HepG2 (cell line): Measurements from ENCODE around the gene SDR39U1. TPM values are rescaled to one million over a fixed set of nuclear protein-coding genes. Genes with fewer than 3 reads are reported as not detected.
A peak's percentile ranks its signal among the peaks of the same experiment; 100 is the strongest.

ENCODE experiments used
- ATAC-seq: fragments of 200-7000 bp; cut with Tn5 transposase; 3 replicates; pipeline ENCODE4 v1.9.1; 2020; ENCODE audit warnings: mild to moderate bottlenecking, moderate library complexity
- BruUV-seq: library from RNA; stranded (reverse); fragments of 400-500 nt; replicated peaks from 2 replicates; lab custom pipeline; 2021; lab: Mats Ljungman, UMichigan
- CTCF ChIA-PET: fragments of 300-600 bp; formaldehyde crosslinking; extraction: SDS; loops from one replicate; lab custom pipeline; 2021; ENCODE audit warnings: low total read pairs, inconsistent platforms, low intra/inter-chr PET ratio; lab: Yijun Ruan, JAX
- POLR2A ChIA-PET: fragments of 350-600 bp; sonication (Branson Sonifier 250); formaldehyde crosslinking; loops from one replicate; lab custom pipeline; 2020; ENCODE audit warnings: antibody characterized with exemption, inconsistent platforms; lab: Yijun Ruan, JAX
- DNase-seq: peaks from one replicate; pipeline ENCODE4 v3.0.0-alpha.2; 2015; ENCODE audit warnings: low spot score
- FAIRE-seq: peaks from 3 replicates; lab custom pipeline; 2011; peaks lifted over from hg19 to GRCh38; lab: Jason Lieb, UNC
- H2AFZ ChIP-seq: one replicate; pipeline ENCODE4 v1.6.1; 2011; ENCODE audit warnings: low read length, inconsistent platforms
- H3K27ac ChIP-seq: fragments of 300-600 bp; 3 replicates; pipeline ENCODE4 v1.8.0; 2011; ENCODE audit warnings: mixed run types, mild to moderate bottlenecking, mixed read lengths, low read length, inconsistent platforms; ENCODE audit not compliant: insufficient read depth; ENCODE audit errors: extremely low read length
- H3K27me3 ChIP-seq, 2 experiments: fragments of 200-600 bp in 1 of 2; 2 replicates in 1 of 2; 3 replicates in 1 of 2; pipeline versions ENCODE4 v1.6.0 to v1.8.0; 2011; ENCODE audit warnings: low read length in 2 of 2, mild to moderate bottlenecking in 2 of 2, moderate library complexity in 2 of 2, inconsistent platforms in 1 of 2; ENCODE audit not compliant: insufficient read depth in 2 of 2, control insufficient read depth in 1 of 2
- H3K36me3 ChIP-seq, 2 experiments: fragments of 200-600 bp in 1 of 2; replicated peaks in 1 of 2; 2 replicates in 1 of 2; 3 replicates in 1 of 2; pipeline versions ENCODE4 v1.5.1 to v1.8.0; 2011; ENCODE audit warnings: low read length in 2 of 2, inconsistent platforms in 1 of 2; ENCODE audit not compliant: insufficient read depth in 2 of 2, control insufficient read depth in 1 of 2
- H3K4me1 ChIP-seq: 2 replicates; pipeline ENCODE4 v1.5.1; 2012; ENCODE audit warnings: low read length, inconsistent platforms; ENCODE audit not compliant: insufficient read depth
- H3K4me2 ChIP-seq: 2 replicates; pipeline ENCODE4 v1.6.0; 2011; ENCODE audit warnings: low read depth, low read length, inconsistent platforms
- H3K4me3 ChIP-seq, 3 experiments: fragments of 200-600 bp in 1 of 3; sonication (generic), shearing (Covaris generic) in 1 of 3; replicated peaks in 1 of 3; 2 replicates each; pipeline ENCODE4 v1.5.1; 2011 to 2016; ENCODE audit warnings: low read length in 3 of 3, inconsistent platforms in 2 of 3, low read depth in 2 of 3, mild to moderate bottlenecking in 2 of 3, control low read depth in 1 of 3, mixed read lengths in 1 of 3; ENCODE audit not compliant: insufficient read depth in 1 of 3
- H3K79me2 ChIP-seq: one replicate; pipeline ENCODE4 v1.6.1; 2011; ENCODE audit warnings: low read length, inconsistent platforms; ENCODE audit not compliant: insufficient read depth
- H3K9ac ChIP-seq: 2 replicates; pipeline ENCODE4 v1.6.0; 2011; ENCODE audit warnings: mild to moderate bottlenecking, low read depth, low read length, inconsistent platforms; ENCODE audit not compliant: insufficient read depth
- H3K9me3 ChIP-seq: 2 replicates; pipeline ENCODE4 v1.5.1; 2012; ENCODE audit warnings: mild to moderate bottlenecking, low read length
- H4K20me1 ChIP-seq: 2 replicates; pipeline ENCODE4 v1.6.0; 2011; ENCODE audit warnings: inconsistent platforms, mild to moderate bottlenecking, low read length, moderate library complexity; ENCODE audit not compliant: insufficient read depth
- BORCS8-MEF2B ChIP-seq: sonication (generic); formaldehyde crosslinking; IDR thresholded peaks from 2 replicates; pipeline ENCODE4 v1.8.0; 2022; ENCODE audit warnings: mild to moderate bottlenecking, missing genetic modification reagents
- CC2D1A ChIP-seq: sonication (generic); formaldehyde crosslinking; IDR thresholded peaks from 2 replicates; pipeline ENCODE4 v1.8.1; 2023; ENCODE audit warnings: mild to moderate bottlenecking, missing genetic modification reagents
- HOXA3 ChIP-seq: sonication (generic); formaldehyde crosslinking; IDR thresholded peaks from 2 replicates; pipeline ENCODE4 v1.5.0; 2020; ENCODE audit warnings: missing genetic modification reagents
- LRRFIP1 ChIP-seq: sonication (generic); formaldehyde crosslinking; conservative IDR thresholded peaks from 2 replicates; pipeline ENCODE4 v1.4.0; 2020; ENCODE audit warnings: missing genetic modification reagents
- MTA1 ChIP-seq: sonication (generic); formaldehyde crosslinking; IDR thresholded peaks from 2 replicates; pipeline ENCODE4 v1.4.0; 2020; ENCODE audit warnings: missing genetic modification reagents, mild to moderate bottlenecking, borderline replicate concordance
- ZFYVE20 ChIP-seq: sonication (generic); formaldehyde crosslinking; IDR thresholded peaks from 2 replicates; pipeline ENCODE4 v1.8.0; 2023; ENCODE audit warnings: low read depth, mild to moderate bottlenecking, moderate library complexity, missing genetic modification reagents, borderline replicate concordance
- ZNF468 ChIP-seq: sonication (generic); formaldehyde crosslinking; IDR thresholded peaks from 2 replicates; pipeline ENCODE4 v1.8.0; 2022; ENCODE audit warnings: mild to moderate bottlenecking, moderate library complexity, missing genetic modification reagents
- ZNF678 ChIP-seq: sonication (generic); formaldehyde crosslinking; IDR thresholded peaks from 2 replicates; pipeline ENCODE4 v1.4.0; 2020; ENCODE audit warnings: mild to moderate bottlenecking, missing genetic modification reagents
- ZNF691 ChIP-seq: sonication (generic); formaldehyde crosslinking; IDR thresholded peaks from 2 replicates; pipeline ENCODE4 v1.4.0; 2020; ENCODE audit warnings: missing genetic modification reagents, low read depth, mild to moderate bottlenecking, borderline replicate concordance
- ZNF782 ChIP-seq: sonication (generic); formaldehyde crosslinking; IDR thresholded peaks from 2 replicates; pipeline ENCODE4 v1.4.0; 2020; ENCODE audit warnings: missing genetic modification reagents, mild to moderate bottlenecking, borderline replicate concordance
- WGBS: methylation state at CpG from one replicate; pipeline ENCODE4 v1.1.6; 2017; ENCODE audit warnings: low lambda C conversion rate; 5-methylcytosine and 5-hydroxymethylcytosine counted together
- in situ Hi-C: cut with HindIII; loops from 2 replicates; pipeline ENCODE4 v1.10.0; 2017; ENCODE audit warnings: low pct_unique_long_range_greater_than_20kb; ENCODE audit not compliant: extremely low pct_ligation_motif_present
- intact Hi-C: fragments of 100-400 bp; cut with micrococcal nuclease; formaldehyde crosslinking; loops from one replicate; pipeline ENCODE4 v1.10.0; 2022; ENCODE audit not compliant: unreplicated experiment
- polyA plus RNA-seq, 8 experiments: library from polyadenylated mRNA; depleted of rRNA in 3 of 8; stranded (reverse) in 7 of 8; unstranded in 1 of 8; fragments of >200 nt; fragmentation: Illumina TruSeq in 4 of 8; extraction: Trizol in 4 of 8; gene quantifications; 2 replicates each; pipeline versions ENCODE4 v1.2.1 to v1.2.3, GENCODE V29; 2011 to 2016; ENCODE audit warnings: low read depth in 4 of 8, missing spikeins in 1 of 8, mixed read lengths in 1 of 8; ENCODE audit not compliant: insufficient read depth in 1 of 8
- total RNA-seq, 5 experiments: library from RNA; depleted of rRNA; stranded (reverse); fragments of >200 nt; fragmentation: Illumina TruSeq; extraction: Trizol; gene quantifications; 2 replicates each; pipeline ENCODE4 v1.2.3, GENCODE V29; 2016; ENCODE audit warnings: low read depth in 1 of 5

The SDR39U1 gene
- total and polyA plus RNA-seq, 2 of the 13 experiments (the other 11 are each of a cell fraction or from before 2014, with no cell fraction given), result 34.4 to 129 TPM

- no peak for TF ChIP-seq HOXA3 (CRISPR knock-in tag)
Observed at GRCh38 chr14:24403294-24403998, 39.1 kb downstream of the SDR39U1 start (continued).

- H3K27me3 ChIP-seq, result peaks cover 12 to 37% of the 10 kb centered on the region in 2 experiments
- no peak for ATAC-seq
- H2AFZ ChIP-seq, result no peak overlapping the region
- WGBS, result 22% methylated on average over 9 of the region's 9 CpGs
- no peaks in the 10 kb centered on the region for H3K9me3 ChIP-seq
- H3K4me2 ChIP-seq, result no peak overlapping the region
- H4K20me1 ChIP-seq, result no peaks in the 10 kb centered on the region
- TF ChIP-seq ZNF678 (CRISPR knock-in tag) (peak; percentile 55; the same call in 1 of the 2 replicates), ZNF782 (0 out of 2 replicates have a peak, but pooled peaks have one; percentile 69), CC2D1A (CRISPR knock-in tag) (0 out of 2 replicates have a peak, but pooled peaks have one; percentile 40), ZFYVE20 (0 out of 2 replicates have a peak, but pooled peaks have one; percentile 24), LRRFIP1 (no peak), ZNF468 (no peak), MTA1 (CRISPR knock-in tag) (peak; percentile 39; the same call in 1 of the 2 replicates), BORCS8-MEF2B (CRISPR knock-in tag) (0 out of 2 replicates have a peak, but pooled peaks have one; percentile 16), ZNF691 (CRISPR knock-in tag) (0 out of 2 replicates have a peak, but pooled peaks have one; percentile 53)
- TF ChIP-seq, all 625 proteins: peak for 7
- Histone ChIP-seq H3K27ac (no peak overlapping the region), H3K9ac (no peak overlapping the region), H3K79me2 (no peaks in the 10 kb centered on the region), H3K4me3 (no peak overlapping the region), H3K4me1 (peaks cover 43% of the 10 kb centered on the region), H3K36me3 (no peaks in the 10 kb centered on the region)
- in situ Hi-C loops, result no loop called here
- FAIRE-seq, result no peak
- no peak for DNase-seq
- BruUV-seq, result TSS peak; percentile 50
- ChIA-PET CTCF (no interaction called here), POLR2A (interaction anchor here (0.9 to 2.0 kb wide), 4 partner anchors 28 to 40 kb away, joined by 3 to 7 read pairs (median 4); partner anchors contain the start of gene KHNYN)
- intact Hi-C loops, result loop anchor here (1.0 to 2.0 kb wide), 2 partner anchors 15 to 68 kb away; no protein-coding TSS in a partner anchor
Observed at GRCh38 chr14:24401810-24402702, 40.5 kb downstream of the SDR39U1 start.
